Muscle of leg (tissue), 11 donors: ENCODE measurements around the gene METTL14. TPM values are rescaled to one million over a fixed set of nuclear protein-coding genes. Genes with fewer than 3 reads are reported as not detected.

Source experiments
- DNase-seq: peaks from one replicate; pipeline ENCODE4 v3.0.0; 2013
- H3K27ac ChIP-seq: one replicate; pipeline ENCODE4 v1.5.1; 2013; ENCODE audit warnings: mild to moderate bottlenecking, low read length, control low read depth
- H3K27me3 ChIP-seq: one replicate; pipeline ENCODE4 v1.6.1; 2013; ENCODE audit warnings: low read length; ENCODE audit not compliant: control insufficient read depth, insufficient read depth
- H3K36me3 ChIP-seq: one replicate; pipeline ENCODE4 v1.6.1; 2013; ENCODE audit warnings: low read length; ENCODE audit not compliant: control insufficient read depth, insufficient read depth
- H3K4me1 ChIP-seq: one replicate; pipeline ENCODE4 v1.6.1; 2013; ENCODE audit warnings: low read length; ENCODE audit not compliant: control insufficient read depth, insufficient read depth
- H3K4me3 ChIP-seq: one replicate; pipeline ENCODE4 v1.5.1; 2013; ENCODE audit warnings: low read length, control low read depth
- H3K9me3 ChIP-seq: replicated peaks from 2 replicates; pipeline ENCODE4 v1.6.1; 2013; ENCODE audit warnings: low read depth, low read length; ENCODE audit not compliant: control insufficient read depth
- WGBS: methylation state at CpG from one replicate; pipeline ENCODE4 v1.1.5; 2013; ENCODE audit warnings: missing lambda C conversion rate; ENCODE audit not compliant: insufficient coverage; 5-methylcytosine and 5-hydroxymethylcytosine counted together
- polyA plus RNA-seq, 8 donors: library from polyadenylated mRNA; unstranded; fragments of 120-200 nt; gene quantifications; one replicate each; pipeline versions ENCODE4 v1.2.1 to v1.2.3, GENCODE V29; 2013; ENCODE audit warnings: inconsistent platforms in 1 of 8, low replicate concordance in 1 of 8; ENCODE audit not compliant: insufficient read length in 8 of 8, insufficient read depth in 1 of 8
- total RNA-seq: library from RNA; stranded (reverse); fragments of 120-200 nt; gene quantifications from one replicate; pipeline ENCODE4 v1.2.4, GENCODE V29; 2013

Gene METTL14
- total and polyA plus RNA-seq, 9 donors, result 22.6 to 35.2 (median 28.8) TPM

DNA sequence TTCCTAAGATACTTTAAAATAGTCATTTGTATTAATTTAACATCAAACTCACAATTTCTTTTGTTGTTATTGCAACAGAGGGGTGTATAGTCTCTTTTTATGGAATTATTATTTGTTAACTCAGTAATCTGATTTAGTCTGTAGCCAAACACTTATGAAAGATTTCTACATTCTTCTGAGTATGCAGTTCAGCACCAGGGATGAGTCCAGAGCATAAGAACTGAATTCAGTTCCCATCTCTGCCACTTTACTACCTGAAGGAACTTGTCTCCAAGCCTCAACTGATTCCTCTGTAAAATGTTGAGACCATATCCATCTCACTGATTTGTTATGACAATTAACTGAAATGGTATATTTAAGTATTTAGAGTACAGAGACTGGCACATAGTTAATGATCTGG lies 45.5 kb downstream of the METTL14 start:
- no peak for DNase-seq
- H3K27ac ChIP-seq, result no peak overlapping the region
- H3K4me1 ChIP-seq, result peaks cover 2% of the 10 kb centered on the region
- no peaks in the 10 kb centered on the region for H3K9me3 ChIP-seq
- no peaks in the 10 kb centered on the region for H3K27me3 ChIP-seq
- H3K36me3 ChIP-seq, result peaks cover 34% of the 10 kb centered on the region
- no peak overlapping the region for H3K4me3 ChIP-seq

DNA sequence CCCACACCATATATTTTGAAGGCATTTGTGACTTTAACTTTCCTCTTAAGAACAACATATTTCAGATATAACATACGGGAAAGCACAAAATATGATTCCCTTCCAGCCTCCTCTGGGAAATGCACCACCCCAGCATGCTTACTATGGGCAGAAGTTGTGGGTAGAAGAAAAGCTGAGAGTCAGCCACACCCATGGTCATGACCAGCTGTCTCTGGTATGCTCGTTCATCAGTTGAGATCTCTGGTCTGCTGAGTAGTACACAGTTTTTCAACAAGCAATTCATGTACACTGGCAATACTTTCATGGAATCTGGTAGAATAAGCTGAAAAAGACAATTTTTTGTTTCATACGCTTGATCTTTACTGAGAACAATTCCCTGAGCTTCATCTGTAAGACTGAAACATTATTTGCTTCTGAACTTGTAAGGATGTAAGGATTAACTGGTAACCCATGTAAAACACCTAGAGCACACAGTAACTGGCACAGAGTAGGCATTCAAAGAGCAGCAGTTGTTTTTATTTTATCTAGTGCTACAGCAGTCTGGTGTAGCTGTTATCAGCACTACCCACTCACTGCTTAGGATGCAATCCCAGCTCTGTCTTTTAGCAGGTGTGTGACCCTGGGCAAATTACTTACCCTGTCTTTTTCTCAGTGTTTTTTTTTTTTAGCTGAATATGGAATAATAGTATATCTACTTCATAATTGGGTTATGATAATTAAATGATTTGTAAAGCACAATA lies 47.6 kb downstream of the METTL14 start:
- no CpG with 5 or more reads among the region's 3 CpGs for WGBS
- Histone ChIP-seq H3K27me3 (no peaks in the 10 kb centered on the region), H3K4me3 (no peak overlapping the region), H3K27ac (peak overlapping the region; percentile 15), H3K4me1 (peaks cover 2% of the 10 kb centered on the region), H3K9me3 (no peaks in the 10 kb centered on the region), H3K36me3 (peaks cover 24% of the 10 kb centered on the region)
- peak; percentile 19 for DNase-seq

DNA sequence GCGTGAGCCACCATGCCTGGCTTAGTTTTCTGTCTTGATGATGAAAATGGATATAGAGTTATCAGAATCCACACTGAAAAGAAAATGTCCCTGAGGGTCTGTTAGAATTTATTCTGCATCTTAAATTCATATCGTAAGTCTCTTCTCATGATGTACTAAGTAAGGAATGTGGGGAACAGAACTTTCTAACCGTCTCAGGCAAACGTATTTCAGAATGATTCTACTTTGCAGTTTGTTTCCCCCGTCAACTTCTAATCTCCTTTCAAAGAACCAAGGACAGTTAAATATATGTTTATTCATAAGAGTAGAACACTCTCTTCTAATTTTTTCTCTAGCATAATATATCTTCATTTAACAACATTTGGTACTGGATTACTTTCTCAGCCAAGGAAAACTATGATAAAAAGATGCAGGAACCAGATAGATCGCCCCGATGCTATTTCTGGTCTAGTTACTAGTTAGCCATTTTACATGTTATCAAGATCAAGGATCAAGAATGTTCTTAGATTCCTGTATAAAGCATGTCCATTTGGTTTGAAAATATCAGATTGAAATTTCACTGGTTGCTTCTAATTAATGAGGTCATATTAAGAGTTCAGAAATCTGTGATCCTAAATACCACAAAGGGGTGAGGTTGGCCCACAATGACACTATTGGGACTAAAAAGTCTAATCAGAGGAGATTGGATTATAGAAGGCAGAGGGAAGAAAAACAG lies 49.5 kb downstream of the METTL14 start:
- peaks cover 34% of the 10 kb centered on the region for H3K36me3 ChIP-seq
- no peaks in the 10 kb centered on the region for H3K27me3 ChIP-seq
- WGBS, result no CpG with 5 or more reads among the region's 7 CpGs
- no peak overlapping the region for H3K4me3 ChIP-seq
- H3K9me3 ChIP-seq, result no peaks in the 10 kb centered on the region
- H3K4me1 ChIP-seq, result peaks cover 2% of the 10 kb centered on the region
- DNase-seq, result no peak
- H3K27ac ChIP-seq, result no peak overlapping the region

DNA sequence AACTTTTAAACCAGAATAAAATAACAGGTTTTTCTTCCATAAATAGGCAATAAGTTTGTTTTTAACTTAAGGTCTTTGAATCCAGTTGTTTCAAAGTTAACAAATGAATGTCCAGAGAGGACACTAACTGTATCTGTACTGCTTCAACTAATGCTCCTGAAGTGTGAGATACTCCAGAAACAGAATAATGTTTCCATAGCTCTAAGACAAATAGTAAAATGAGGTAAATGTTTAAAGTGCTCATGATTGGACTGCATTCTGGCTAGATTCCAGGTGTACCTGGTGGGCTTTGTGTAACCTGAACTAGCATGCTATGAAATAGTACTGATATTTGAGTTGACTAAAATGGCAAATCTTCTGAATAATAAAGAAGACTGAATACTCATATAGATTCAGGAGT lies 51.7 kb downstream of the METTL14 start:
- H3K27ac ChIP-seq, result no peak overlapping the region
- no peaks in the 10 kb centered on the region for H3K9me3 ChIP-seq
- peaks cover 37% of the 10 kb centered on the region for H3K36me3 ChIP-seq
- peaks cover 2% of the 10 kb centered on the region for H3K4me1 ChIP-seq
- H3K27me3 ChIP-seq, result no peaks in the 10 kb centered on the region
- no peak overlapping the region for H3K4me3 ChIP-seq
- no peak for DNase-seq

DNA sequence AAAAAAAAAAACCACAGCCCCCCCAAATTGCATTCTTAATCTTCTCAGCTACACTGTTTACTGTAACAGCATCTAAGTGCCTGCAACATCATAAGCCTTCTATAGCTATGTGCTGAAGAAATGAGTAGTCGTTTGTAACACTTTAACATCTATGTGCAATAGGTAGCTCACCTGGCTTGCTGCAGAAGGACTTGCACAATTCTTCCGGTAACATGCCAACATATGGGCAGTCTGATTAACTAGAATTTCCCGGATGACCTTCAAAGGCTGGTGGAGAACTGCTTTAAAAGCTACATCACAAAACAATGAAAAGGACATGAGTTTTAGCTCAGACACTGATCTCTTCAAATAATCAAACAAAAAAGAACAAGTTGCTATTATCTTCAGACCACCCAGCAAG lies 52.9 kb downstream of the METTL14 start:
- Histone ChIP-seq H3K9me3 (no peaks in the 10 kb centered on the region), H3K36me3 (peaks cover 32% of the 10 kb centered on the region), H3K27me3 (no peaks in the 10 kb centered on the region), H3K27ac (no peak overlapping the region), H3K4me3 (no peak overlapping the region), H3K4me1 (no peaks in the 10 kb centered on the region)
- DNase-seq, result no peak
- WGBS, result 92% methylated on average over 2 of the region's 3 CpGs

DNA sequence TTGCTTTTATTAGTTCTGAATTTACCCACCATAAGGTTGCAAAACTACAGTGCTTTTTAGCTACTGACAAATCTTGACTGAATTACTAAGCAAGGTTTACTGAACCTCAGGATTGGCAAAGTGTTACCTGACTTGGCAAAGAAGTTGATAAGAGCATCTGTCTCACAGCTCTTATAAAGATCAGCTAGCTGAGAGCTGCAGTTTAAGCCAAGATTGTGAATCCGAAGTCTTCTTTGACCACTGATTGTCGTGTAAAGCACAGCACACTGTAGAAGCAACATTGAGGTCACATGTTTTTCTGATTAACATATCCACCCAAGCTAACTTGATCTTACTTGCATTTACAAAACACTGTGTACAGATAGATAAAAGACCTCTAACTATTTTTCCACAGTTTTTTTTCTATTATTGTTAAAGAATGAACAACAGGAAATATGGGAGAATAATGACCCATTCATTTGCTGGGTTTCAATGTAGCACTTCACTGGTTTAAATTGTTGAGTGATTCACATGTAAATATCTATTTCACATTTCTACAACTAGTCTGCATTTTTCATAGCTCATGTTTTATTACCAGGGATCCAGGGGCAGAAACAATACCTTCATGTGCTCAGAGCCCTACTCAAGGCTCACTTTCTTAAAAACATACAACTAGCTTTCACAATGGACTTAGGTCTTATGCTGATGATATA lies 54.0 kb downstream of the METTL14 start:
- H3K36me3 ChIP-seq, result peaks cover 42% of the 10 kb centered on the region
- no peak for DNase-seq
- no peak overlapping the region for H3K27ac ChIP-seq
- no CpG with 5 or more reads among the region's 2 CpGs for WGBS
- H3K9me3 ChIP-seq, result no peaks in the 10 kb centered on the region
- no peaks in the 10 kb centered on the region for H3K4me1 ChIP-seq
- no peak overlapping the region for H3K4me3 ChIP-seq
- no peaks in the 10 kb centered on the region for H3K27me3 ChIP-seq

DNA sequence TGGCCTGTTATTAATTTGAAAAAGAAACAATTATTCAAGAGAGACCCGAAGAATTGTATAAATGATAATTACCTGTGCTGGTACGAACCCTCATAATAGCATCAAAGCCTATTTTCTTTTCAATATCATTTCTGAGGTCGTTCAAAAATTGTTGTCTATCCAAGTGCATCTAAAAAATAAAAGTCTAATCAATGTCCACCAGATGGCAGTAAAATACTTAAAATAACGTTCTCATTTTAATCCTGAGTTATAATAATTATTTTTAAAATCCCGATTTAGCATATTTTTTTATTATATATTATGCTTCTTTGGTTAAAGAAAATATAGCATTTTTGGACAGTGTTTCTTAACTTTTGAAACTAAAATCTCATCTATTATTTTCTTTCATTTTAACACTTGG lies 55.7 kb downstream of the METTL14 start:
- Histone ChIP-seq H3K27ac (no peak overlapping the region), H3K27me3 (no peaks in the 10 kb centered on the region), H3K4me3 (no peak overlapping the region), H3K9me3 (no peaks in the 10 kb centered on the region), H3K4me1 (peaks cover 2% of the 10 kb centered on the region), H3K36me3 (peaks cover 40% of the 10 kb centered on the region)
- WGBS, result no CpG with 5 or more reads among the region's 5 CpGs
- DNase-seq, result no peak

DNA sequence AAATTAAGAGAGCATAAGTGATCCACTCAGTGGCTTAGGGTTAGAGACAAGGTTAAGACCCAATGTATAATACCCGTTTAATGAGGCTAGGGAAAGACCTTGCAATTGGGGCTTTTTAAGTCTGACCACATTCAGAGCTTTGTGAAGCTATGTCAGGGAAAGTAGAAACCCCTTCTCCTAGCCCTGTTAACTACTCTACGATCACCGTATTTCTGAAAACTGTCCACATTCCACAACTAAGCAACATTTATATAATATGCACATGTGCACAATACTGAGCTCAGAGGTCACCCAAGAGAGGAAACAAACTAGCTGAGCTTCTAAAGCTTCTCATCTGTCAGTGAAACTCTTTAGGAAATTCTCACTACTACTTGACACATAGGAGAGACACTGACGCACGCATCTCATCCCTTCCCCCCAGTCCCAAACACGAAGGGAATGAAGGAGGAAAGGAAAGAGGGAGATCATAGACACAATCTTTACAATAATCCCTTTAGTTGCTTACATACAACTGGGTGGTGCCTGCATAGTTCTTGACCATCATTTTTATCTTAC lies 56.2 kb downstream of the METTL14 start:
- no peaks in the 10 kb centered on the region for H3K27me3 ChIP-seq
- DNase-seq, result no peak
- no peak overlapping the region for H3K4me3 ChIP-seq
- no peaks in the 10 kb centered on the region for H3K9me3 ChIP-seq
- 49% methylated on average over 2 of the region's 6 CpGs for WGBS
- peaks cover 2% of the 10 kb centered on the region for H3K4me1 ChIP-seq
- H3K36me3 ChIP-seq, result peaks cover 38% of the 10 kb centered on the region
- H3K27ac ChIP-seq, result no peak overlapping the region

DNA sequence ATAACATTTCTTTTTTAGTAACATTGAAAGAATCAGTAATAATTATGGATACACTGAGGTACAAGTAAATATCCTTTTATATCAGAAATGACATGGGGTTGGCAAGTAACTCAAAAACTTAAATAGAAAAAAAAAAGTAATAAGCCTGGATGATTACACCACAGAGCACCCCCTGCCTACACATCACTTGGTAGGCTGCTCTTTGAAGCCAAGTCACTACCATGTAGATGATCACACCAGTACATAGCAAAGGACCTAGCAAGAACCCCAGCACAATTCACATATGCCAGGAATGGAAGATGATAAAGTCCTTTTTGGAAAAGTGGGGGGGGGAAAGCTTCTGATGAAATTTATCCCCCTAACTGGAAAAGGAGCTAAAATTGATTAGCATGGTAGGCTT lies 56.9 kb downstream of the METTL14 start:
- no peaks in the 10 kb centered on the region for H3K27me3 ChIP-seq
- H3K27ac ChIP-seq, result no peak overlapping the region
- H3K36me3 ChIP-seq, result peaks cover 43% of the 10 kb centered on the region
- no peaks in the 10 kb centered on the region for H3K9me3 ChIP-seq
- no peak for DNase-seq
- no peak overlapping the region for H3K4me3 ChIP-seq
- H3K4me1 ChIP-seq, result peaks cover 6% of the 10 kb centered on the region

DNA sequence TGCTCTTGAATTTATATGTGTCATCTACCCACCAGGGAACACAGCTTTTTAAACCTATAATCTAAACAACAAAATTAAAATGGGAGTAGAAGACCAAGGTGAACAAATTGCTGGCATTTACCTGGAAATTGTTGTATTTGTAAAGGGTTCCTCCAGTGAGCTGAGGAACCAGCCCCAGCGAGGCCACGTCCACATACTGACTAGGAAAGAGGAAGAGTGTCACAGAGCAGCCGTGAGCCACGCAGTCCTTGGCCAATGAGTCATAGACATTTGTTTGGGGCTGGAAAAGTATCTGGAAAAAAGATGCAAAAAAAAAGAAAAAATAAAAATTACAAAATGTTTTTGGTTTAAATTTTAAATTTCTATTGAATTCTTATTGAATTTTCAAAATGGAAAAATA lies 58.7 kb downstream of the METTL14 start:
- H3K4me1 ChIP-seq, result peaks cover 6% of the 10 kb centered on the region
- no peaks in the 10 kb centered on the region for H3K9me3 ChIP-seq
- no peak overlapping the region for H3K27ac ChIP-seq
- no CpG with 5 or more reads among the region's 4 CpGs for WGBS
- H3K4me3 ChIP-seq, result no peak overlapping the region
- H3K27me3 ChIP-seq, result no peaks in the 10 kb centered on the region
- peaks cover 33% of the 10 kb centered on the region for H3K36me3 ChIP-seq
- DNase-seq, result no peak
